ENCODE data around the gene AADAT. TPM values are rescaled to one million over a fixed set of nuclear protein-coding genes. Genes with fewer than 3 reads are reported as not detected.

AADAT gene
- total RNA-seq, 1 donor from 2014 or later: 6.0 TPM

GRCh38 chr4:170035231-170035630, 54.5 kb downstream of the AADAT start:
- DNase-seq (ENCODE audit: low spot score): no peak

GRCh38 chr4:170033999-170034398, 55.8 kb downstream of the AADAT start:
- DNase-seq (ENCODE audit: low spot score): no peak

GRCh38 chr4:170030121-170030520, 59.6 kb downstream of the AADAT start:
- no peak for DNase-seq (ENCODE audit: low spot score)

GRCh38 chr4:170027181-170027829, 62.5 kb downstream of the AADAT start:
- peak; percentile 97 for DNase-seq (ENCODE audit: low spot score)

DNA sequence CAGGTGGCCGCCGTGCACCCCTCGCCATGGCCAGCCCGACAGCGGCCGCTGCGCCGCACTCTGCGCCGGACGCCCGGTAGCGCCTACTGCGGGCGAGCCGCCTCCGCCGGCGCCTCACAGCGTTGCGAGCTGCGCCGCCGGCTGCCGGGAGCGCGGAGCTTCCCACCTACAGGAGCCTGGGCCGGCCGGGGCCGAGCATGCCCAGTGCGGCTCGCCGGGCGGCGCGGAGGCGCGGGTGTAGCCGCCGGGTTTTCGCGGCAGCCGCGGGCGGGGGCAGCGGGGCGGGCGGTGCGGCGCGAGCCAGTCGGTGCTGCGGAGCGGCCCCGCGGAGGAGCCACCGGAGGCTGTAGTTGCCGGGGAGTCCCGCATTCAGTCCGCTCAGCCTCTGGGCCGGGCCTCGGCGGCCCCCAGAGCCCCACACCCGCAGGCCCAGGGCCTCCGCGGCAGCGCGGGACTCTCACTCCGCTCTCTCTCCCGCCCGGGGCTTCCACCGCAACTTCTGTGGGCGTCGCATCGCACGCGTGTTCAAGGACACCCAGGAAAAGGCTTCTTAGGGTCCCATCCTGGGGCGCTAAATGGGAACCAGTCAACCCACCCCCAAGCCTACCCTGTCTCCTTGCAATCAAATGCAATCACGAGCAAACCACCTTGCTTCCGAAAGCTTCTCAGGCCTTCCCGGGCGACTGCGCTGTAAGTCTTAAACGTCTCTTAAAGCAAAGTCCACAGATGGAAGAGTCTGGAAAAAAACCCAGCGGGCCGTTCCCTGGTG, 63.3 kb downstream of the AADAT start, which contains the start of gene MFAP3L:
MFAP3L (minus strand) TSS at position 143 of the 769 bp plus-strand sequence. CDS start 20,518 bp downstream, outside the sequence.
- DNase-seq (ENCODE audit: low spot score): peak; percentile 89

DNA sequence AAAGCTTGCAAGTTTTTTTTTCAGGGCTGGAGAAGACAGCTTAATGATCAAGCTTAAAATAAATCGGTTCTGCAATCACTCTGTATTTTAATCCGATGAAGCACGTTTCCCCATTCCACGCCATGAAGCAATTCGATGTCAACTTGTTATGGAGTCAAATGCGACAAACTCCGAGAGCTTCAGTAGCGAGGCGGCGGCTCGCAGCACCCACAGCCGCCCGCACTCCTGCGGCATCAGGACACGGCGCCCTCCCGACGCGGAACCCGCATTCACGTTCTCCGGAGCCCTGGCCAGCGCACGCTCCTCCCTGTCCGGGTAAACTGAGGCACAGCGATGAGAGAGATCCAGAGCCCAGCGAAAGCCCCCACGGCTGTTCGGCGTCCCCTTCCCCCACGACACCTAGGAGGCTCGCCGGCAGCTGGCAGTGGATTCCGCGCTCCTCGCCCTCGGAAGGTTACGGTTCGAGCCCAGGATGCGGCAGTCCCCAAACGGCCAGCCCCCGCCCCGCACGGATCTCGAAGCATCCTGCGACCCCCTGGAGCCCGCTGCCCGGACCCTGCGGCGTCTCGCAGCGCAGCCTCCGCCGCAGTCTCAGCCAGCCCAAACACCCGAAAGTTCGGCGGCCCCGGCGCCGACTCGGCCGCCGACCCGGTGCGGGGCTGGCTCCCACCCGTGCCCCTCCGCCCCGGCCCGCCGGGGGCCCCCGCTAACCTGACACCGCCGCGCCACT, 64.1 kb downstream of the AADAT start:
- DNase-seq (ENCODE audit: low spot score): no peak

GRCh38 chr4:170022211-170022610, 67.5 kb downstream of the AADAT start:
- no peak for DNase-seq (ENCODE audit: low spot score)

- DNase-seq (ENCODE audit: low spot score): no peak
Observed at GRCh38 chr4:170017252-170017651, 72.5 kb downstream of the AADAT start.

- DNase-seq (ENCODE audit: low spot score): no peak
Observed at GRCh38 chr4:170015285-170015684, 74.5 kb downstream of the AADAT start.

DNA sequence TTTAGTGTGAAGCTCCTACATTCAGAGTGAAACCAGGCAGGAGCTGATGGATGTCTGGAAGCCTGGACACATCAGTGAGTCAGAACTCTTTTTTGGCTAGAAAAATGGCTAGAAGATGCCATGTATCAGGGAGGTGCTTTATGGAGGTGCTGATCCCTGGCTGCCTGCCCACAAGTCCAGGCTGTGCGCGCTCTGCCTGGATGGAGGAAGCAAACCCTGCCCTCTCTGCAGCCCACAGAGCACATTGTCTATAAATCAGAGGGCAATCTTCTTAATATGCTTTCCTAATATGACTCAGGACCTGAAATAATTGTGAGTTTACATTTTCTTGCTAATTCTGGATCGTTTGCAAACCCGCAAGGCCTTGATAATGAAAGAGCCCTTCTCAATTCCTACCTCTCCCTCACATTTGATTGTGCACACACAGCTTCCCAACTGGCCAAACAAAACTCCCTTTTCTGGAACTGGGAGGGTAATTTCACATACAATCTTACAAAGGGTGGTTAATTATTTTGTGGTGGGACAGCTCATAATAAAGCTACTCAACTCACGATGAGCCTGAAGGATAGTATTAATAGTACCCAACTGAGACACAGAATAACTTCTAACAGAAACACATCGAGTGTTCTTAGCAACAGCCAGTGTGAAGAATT, 75.3 kb downstream of the AADAT start:
- no peak for DNase-seq (ENCODE audit: low spot score)

DNA sequence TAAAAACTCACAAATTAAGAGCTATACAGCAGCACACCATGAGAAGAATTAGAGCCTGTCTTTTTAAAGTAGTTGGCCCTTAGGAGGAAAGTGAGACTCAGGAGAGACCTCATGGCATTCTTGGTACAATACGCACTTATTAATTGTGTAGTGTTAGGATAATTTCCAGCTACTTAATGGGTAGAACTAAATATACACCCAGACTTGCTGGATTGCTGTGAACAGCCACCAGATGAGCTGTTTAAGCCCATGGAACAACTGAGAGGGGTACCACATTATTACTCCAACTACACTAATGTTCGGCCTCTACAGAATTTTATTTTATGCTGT, 77.2 kb downstream of the AADAT start:
- DNase-seq (ENCODE audit: low spot score): no peak

DNA sequence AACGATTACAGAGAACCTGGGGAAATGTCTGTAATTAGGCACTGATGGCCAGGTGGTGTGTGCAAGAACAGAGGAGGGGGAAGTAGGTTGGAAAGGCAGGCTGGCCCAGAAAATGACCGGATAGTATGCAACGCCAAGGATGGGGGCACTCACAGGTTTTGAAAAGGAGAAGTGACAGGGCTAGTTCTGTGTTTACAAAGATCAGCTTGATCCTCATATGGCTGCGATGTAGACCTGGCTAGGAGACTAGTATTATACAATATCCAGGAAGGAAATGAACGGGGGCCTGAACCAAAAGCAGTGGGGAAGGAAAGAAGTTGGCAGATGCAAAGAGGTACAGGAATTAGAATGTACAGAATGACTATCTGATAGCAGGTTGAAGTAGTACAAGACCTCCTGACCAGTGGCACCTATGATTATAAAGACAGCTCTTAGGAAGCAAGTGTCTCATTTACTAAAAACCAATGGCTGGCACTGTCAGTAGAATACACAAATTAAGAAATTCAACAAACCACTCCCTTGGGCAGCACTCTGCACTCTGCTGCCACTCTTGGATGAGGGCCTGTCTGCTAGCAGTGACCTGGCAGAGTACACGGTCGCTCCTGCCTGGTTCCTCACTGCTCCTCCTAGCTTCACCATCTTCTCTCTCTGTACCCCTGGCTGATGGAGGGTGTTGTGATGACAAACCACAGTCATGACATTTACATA, 77.7 kb downstream of the AADAT start:
- DNase-seq (ENCODE audit: low spot score): no peak

Other genes with a start within 250 kb of the AADAT start
- gene MFAP3L, start 63.6 kb downstream of the AADAT start, total RNA-seq (ENCODE audit: insufficient read depth, low replicate concordance): 2.9 TPM

Data from umbilical cord (tissue), 2 donors.